ENCODE data around the gene SLC35G1. TPM values are rescaled to one million over a fixed set of nuclear protein-coding genes. Genes with fewer than 3 reads are reported as not detected.

The SLC35G1 gene
- total RNA-seq = 10 to 100 TPM in 1 of 2 donors, under 1 TPM in 1; 0.68 to 10.0 TPM

- peak within 1 kb of the TSS; percentile 73 for H3K4me3 ChIP-seq
- peaks cover 0 to 6% of the 10 kb centered on the region in 2 donors for H3K4me1 ChIP-seq (ENCODE audit: control insufficient read depth in 1 of 2, low read depth in 2 of 2)
- ATAC-seq (ENCODE audit: insufficient number of reproducible peaks, low FRiP score, low read depth) (peak; percentile 73), DNase-seq (ENCODE audit: low spot score) (no peak)
- H3K27ac ChIP-seq = no peak within 1 kb of the TSS
- no peaks in the 10 kb centered on the region for H3K36me3 ChIP-seq
- no peaks in the 10 kb centered on the region for H3K9me3 ChIP-seq
- no peaks in the 10 kb centered on the region for H3K27me3 ChIP-seq (replicated peaks; ENCODE audit: insufficient read depth)
- no peak for TF ChIP-seq CTCF (IDR thresholded peaks at IDR 0.05)
Observed at GRCh38 chr10:93893646-93894515, at the start of gene SLC35G1. TSS of gene SLC35G1 (plus strand) at chr10:93893978. CDS start at chr10:93894034, 56 bp downstream.

GRCh38 chr10:93844979-93845626 lies 48.7 kb upstream of the SLC35G1 start:
- H3K4me3 ChIP-seq = no peak overlapping the region
- ATAC-seq (ENCODE audit: insufficient number of reproducible peaks, low FRiP score, low read depth) = no peak
- no peaks in the 10 kb centered on the region for H3K27me3 ChIP-seq (replicated peaks; ENCODE audit: insufficient read depth)
- H3K27ac ChIP-seq = no peak overlapping the region
- no peaks in the 10 kb centered on the region for H3K4me1 ChIP-seq (ENCODE audit: control insufficient read depth in 1 of 2, low read depth in 2 of 2)
- no peak for DNase-seq (ENCODE audit: low spot score)
- no peak for TF ChIP-seq CTCF (IDR thresholded peaks at IDR 0.05)
- H3K9me3 ChIP-seq = no peaks in the 10 kb centered on the region
- H3K36me3 ChIP-seq = no peaks in the 10 kb centered on the region

GRCh38 chr10:93849593-93849992 lies 44.2 kb upstream of the SLC35G1 start:
- Histone ChIP-seq H3K9me3 (no peaks in the 10 kb centered on the region), H3K4me3 (no peak overlapping the region), H3K36me3 (no peaks in the 10 kb centered on the region), H3K4me1 (ENCODE audit: control insufficient read depth in 1 of 2, low read depth in 2 of 2) (no peaks in the 10 kb centered on the region), H3K27me3 (replicated peaks; ENCODE audit: insufficient read depth) (no peaks in the 10 kb centered on the region), H3K27ac (no peak overlapping the region)
- ATAC-seq (ENCODE audit: insufficient number of reproducible peaks, low FRiP score, low read depth) (no peak), DNase-seq (ENCODE audit: low spot score) (no peak)
- TF ChIP-seq CTCF (IDR thresholded peaks at IDR 0.05) = no peak

GRCh38 chr10:93850031-93851015 lies 43.5 kb upstream of the SLC35G1 start:
- Histone ChIP-seq H3K4me3 (no peak overlapping the region), H3K36me3 (no peaks in the 10 kb centered on the region), H3K9me3 (no peaks in the 10 kb centered on the region), H3K27me3 (replicated peaks; ENCODE audit: insufficient read depth) (no peaks in the 10 kb centered on the region), H3K4me1 (ENCODE audit: control insufficient read depth in 1 of 2, low read depth in 2 of 2) (no peaks in the 10 kb centered on the region), H3K27ac (no peak overlapping the region)
- ATAC-seq (ENCODE audit: insufficient number of reproducible peaks, low FRiP score, low read depth) (no peak), DNase-seq (ENCODE audit: low spot score) (no peak)
- no peak for TF ChIP-seq CTCF (IDR thresholded peaks at IDR 0.05)
